GM21367 (cell line): ENCODE results near the gene MINAR1.

Experiments used
- ATAC-seq: cut with Tn5 transposase; IDR thresholded peaks from one replicate; pipeline ENCODE4 v1.9.1; 2021; ENCODE audit not compliant: unreplicated experiment

Gene MINAR1

GRCh38 chr15:79432345-79433275 is 474 bp downstream of the MINAR1 start:
- no peak for ATAC-seq

- no peak for ATAC-seq
Measured at GRCh38 chr15:79433276-79433990, 1.3 kb downstream of the MINAR1 start.

- ATAC-seq, result no peak
Measured at GRCh38 chr15:79434361-79434760, 2.2 kb downstream of the MINAR1 start.

- ATAC-seq, result no peak
Measured at GRCh38 chr15:79436037-79436780, 4.1 kb downstream of the MINAR1 start.

GRCh38 chr15:79437275-79438000 is 5.3 kb downstream of the MINAR1 start:
- ATAC-seq, result no peak

- no peak for ATAC-seq
Measured at GRCh38 chr15:79439236-79439635, 7.1 kb downstream of the MINAR1 start.

GRCh38 chr15:79440355-79440908 is 8.3 kb downstream of the MINAR1 start:
- no peak for ATAC-seq

- ATAC-seq, result no peak
Measured at GRCh38 chr15:79442911-79443310, 10.8 kb downstream of the MINAR1 start.

- no peak for ATAC-seq
Measured at GRCh38 chr15:79447060-79447459, 14.9 kb downstream of the MINAR1 start.

GRCh38 chr15:79450648-79451047 is 18.5 kb downstream of the MINAR1 start:
- ATAC-seq, result no peak

- ATAC-seq, result no peak
Measured at GRCh38 chr15:79451361-79451999, 19.3 kb downstream of the MINAR1 start.

- no peak for ATAC-seq
Measured at GRCh38 chr15:79452244-79453051, 20.3 kb downstream of the MINAR1 start.

- ATAC-seq, result no peak
Measured at GRCh38 chr15:79453446-79453845, 21.3 kb downstream of the MINAR1 start.

- ATAC-seq, result no peak
Measured at GRCh38 chr15:79454063-79454462, 21.9 kb downstream of the MINAR1 start.

- no peak for ATAC-seq
Measured at GRCh38 chr15:79455361-79455760, 23.2 kb downstream of the MINAR1 start.

GRCh38 chr15:79455943-79456342 is 23.8 kb downstream of the MINAR1 start:
- ATAC-seq, result no peak

- no peak for ATAC-seq
Measured at GRCh38 chr15:79458491-79458890, 26.4 kb downstream of the MINAR1 start.

- no peak for ATAC-seq
Measured at GRCh38 chr15:79459666-79460065, 27.5 kb downstream of the MINAR1 start.
